Mucosa of rectum (tissue), 2 donors: ENCODE results near the gene REPS1.
A peak's percentile ranks its signal among the peaks of the same experiment; 100 is the strongest.

Experiments used
- H3K27ac ChIP-seq, 2 donors: one replicate each; pipeline ENCODE4 v1.7.0; 2013; ENCODE audit warnings: inconsistent platforms in 2 of 2, low read depth in 2 of 2, low read length in 2 of 2
- H3K27me3 ChIP-seq, 2 donors: one replicate each; pipeline ENCODE4 v1.7.0; 2013; ENCODE audit warnings: low read length in 2 of 2; ENCODE audit not compliant: control insufficient read depth in 2 of 2, insufficient read depth in 2 of 2
- H3K36me3 ChIP-seq, 2 donors: one replicate each; pipeline ENCODE4 v1.7.0; 2013; ENCODE audit warnings: low read length in 2 of 2; ENCODE audit not compliant: control insufficient read depth in 2 of 2, insufficient read depth in 2 of 2
- H3K4me1 ChIP-seq, 2 donors: one replicate each; pipeline ENCODE4 v1.7.0; 2013; ENCODE audit warnings: low read length in 2 of 2, mild to moderate bottlenecking in 1 of 2; ENCODE audit not compliant: control insufficient read depth in 2 of 2, insufficient read depth in 2 of 2
- H3K4me3 ChIP-seq, 2 donors: one replicate each; pipeline ENCODE4 v1.7.0; 2013; ENCODE audit warnings: low read length in 2 of 2
- H3K9ac ChIP-seq, 2 donors: one replicate each; pipeline ENCODE4 v1.7.0; 2013; ENCODE audit warnings: low read length in 2 of 2, low read depth in 1 of 2, mild to moderate bottlenecking in 1 of 2
- H3K9me3 ChIP-seq, 2 donors: one replicate each; pipeline ENCODE4 v1.7.0; 2013; ENCODE audit warnings: low read length in 2 of 2; ENCODE audit not compliant: control insufficient read depth in 2 of 2
- donor health status: healthy.
- donor health status: Normal muscosa, but diverticular disease.

Gene REPS1

GRCh38 chr6:138986578-138986977 is 1.5 kb downstream of the REPS1 start:
- Histone ChIP-seq H3K36me3 (no peaks in the 10 kb centered on the region), H3K27ac (peak overlapping the region in 1 of 2 donors; percentile 89), H3K4me1 (peaks cover 18 to 29% of the 10 kb centered on the region in 2 donors), H3K9ac (peak overlapping the region; percentile 43 to 88), H3K9me3 (no peaks in the 10 kb centered on the region), H3K4me3 (peak overlapping the region; percentile 68 to 89), H3K27me3 (no peaks in the 10 kb centered on the region)

GRCh38 chr6:138981416-138981815 is 6.6 kb downstream of the REPS1 start:
- H3K9ac ChIP-seq, result no peak overlapping the region
- no peak overlapping the region for H3K4me3 ChIP-seq
- H3K9me3 ChIP-seq, result no peaks in the 10 kb centered on the region
- H3K4me1 ChIP-seq, result peaks cover 9 to 12% of the 10 kb centered on the region in 2 donors
- no peak overlapping the region for H3K27ac ChIP-seq
- no peaks in the 10 kb centered on the region for H3K36me3 ChIP-seq
- H3K27me3 ChIP-seq, result no peaks in the 10 kb centered on the region

- Histone ChIP-seq H3K27me3 (no peaks in the 10 kb centered on the region), H3K9ac (no peak overlapping the region), H3K27ac (no peak overlapping the region), H3K4me3 (no peak overlapping the region), H3K36me3 (no peaks in the 10 kb centered on the region), H3K4me1 (peaks cover 5 to 6% of the 10 kb centered on the region in 2 donors), H3K9me3 (no peaks in the 10 kb centered on the region)
Observed at GRCh38 chr6:138979813-138980668, 8.0 kb downstream of the REPS1 start.

- Histone ChIP-seq H3K9ac (no peak overlapping the region), H3K9me3 (no peaks in the 10 kb centered on the region), H3K36me3 (no peaks in the 10 kb centered on the region), H3K27me3 (no peaks in the 10 kb centered on the region), H3K4me1 (no peaks in the 10 kb centered on the region), H3K4me3 (no peak overlapping the region), H3K27ac (no peak overlapping the region)
Observed at GRCh38 chr6:138979365-138979764, 8.7 kb downstream of the REPS1 start.

- Histone ChIP-seq H3K27ac (no peak overlapping the region), H3K27me3 (no peaks in the 10 kb centered on the region), H3K36me3 (no peaks in the 10 kb centered on the region), H3K9ac (no peak overlapping the region), H3K4me3 (no peak overlapping the region), H3K9me3 (no peaks in the 10 kb centered on the region), H3K4me1 (no peaks in the 10 kb centered on the region)
Observed at GRCh38 chr6:138978229-138978628, 9.8 kb downstream of the REPS1 start.

- Histone ChIP-seq H3K4me3 (no peak overlapping the region), H3K27ac (no peak overlapping the region), H3K9me3 (no peaks in the 10 kb centered on the region), H3K36me3 (no peaks in the 10 kb centered on the region), H3K4me1 (no peaks in the 10 kb centered on the region), H3K9ac (no peak overlapping the region), H3K27me3 (no peaks in the 10 kb centered on the region)
Observed at GRCh38 chr6:138977646-138978167, 10.3 kb downstream of the REPS1 start.

- Histone ChIP-seq H3K27ac (no peak overlapping the region), H3K27me3 (no peaks in the 10 kb centered on the region), H3K4me1 (no peaks in the 10 kb centered on the region), H3K4me3 (no peak overlapping the region), H3K9ac (no peak overlapping the region), H3K36me3 (no peaks in the 10 kb centered on the region), H3K9me3 (no peaks in the 10 kb centered on the region)
Observed at GRCh38 chr6:138977242-138977641, 10.8 kb downstream of the REPS1 start.

GRCh38 chr6:138975815-138976214 is 12.2 kb downstream of the REPS1 start:
- Histone ChIP-seq H3K9ac (no peak overlapping the region), H3K9me3 (no peaks in the 10 kb centered on the region), H3K36me3 (no peaks in the 10 kb centered on the region), H3K27ac (no peak overlapping the region), H3K27me3 (no peaks in the 10 kb centered on the region), H3K4me3 (no peak overlapping the region), H3K4me1 (peaks cover 0 to 4% of the 10 kb centered on the region in 2 donors)

GRCh38 chr6:138973466-138974153 is 14.4 kb downstream of the REPS1 start:
- H3K27ac ChIP-seq, result no peak overlapping the region

GRCh38 chr6:138972226-138972665 is 15.8 kb downstream of the REPS1 start:
- Histone ChIP-seq H3K4me3 (no peak overlapping the region), H3K27me3 (no peaks in the 10 kb centered on the region), H3K9me3 (no peaks in the 10 kb centered on the region), H3K4me1 (peaks cover 0 to 7% of the 10 kb centered on the region in 2 donors), H3K27ac (no peak overlapping the region), H3K9ac (no peak overlapping the region), H3K36me3 (no peaks in the 10 kb centered on the region)

More at GRCh38 chr6:138973466-138974153, 14.4 kb downstream of the REPS1 start:
- H3K4me1 ChIP-seq, result peaks cover 0 to 7% of the 10 kb centered on the region in 2 donors
- H3K36me3 ChIP-seq, result no peaks in the 10 kb centered on the region
- no peak overlapping the region for H3K9ac ChIP-seq
- H3K27me3 ChIP-seq, result no peaks in the 10 kb centered on the region
- no peaks in the 10 kb centered on the region for H3K9me3 ChIP-seq
- H3K4me3 ChIP-seq, result no peak overlapping the region
